Dermis blood vessel endothelial cell (primary cell): ENCODE data around the gene CCDC88A. TPM values are rescaled to one million over a fixed set of nuclear protein-coding genes. Genes with fewer than 3 reads are reported as not detected.
"Not testable (repeated sequence)": the region's sequence is repeated elsewhere in the genome, so short reads cannot be mapped to it uniquely, and the experiment has no call there.

Experiments
- DNase-seq: peaks from one replicate; pipeline ENCODE4 v3.0.0; 2010
- total RNA-seq: library from RNA; depleted of rRNA; stranded (reverse); fragments of >200 nt; gene quantifications from 2 replicates; pipeline ENCODE4 v1.2.3, GENCODE V29; 2014

The CCDC88A gene
- total RNA-seq, 1 donor from 2014 or later = 51.6 TPM

DNA sequence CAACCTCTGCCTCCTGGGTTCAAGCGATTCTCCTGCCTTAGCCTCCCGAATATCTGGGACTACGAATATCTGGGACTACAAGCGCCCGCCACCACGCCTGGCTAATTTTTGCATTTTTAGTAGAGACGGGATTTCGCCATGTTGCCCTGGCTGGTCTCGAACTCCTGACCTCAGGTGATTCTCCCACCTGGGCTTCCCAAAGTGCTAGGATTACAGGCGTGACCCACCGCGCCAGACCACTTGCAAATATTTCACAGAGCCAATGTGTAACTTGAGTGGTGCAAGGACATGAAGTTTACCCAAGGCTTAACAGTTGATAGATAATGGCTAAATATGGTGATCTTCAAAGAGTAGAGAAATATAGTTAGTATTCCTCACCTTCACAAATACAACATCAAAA lies 136.6 kb downstream of the CCDC88A start:
- no peak for DNase-seq

DNA sequence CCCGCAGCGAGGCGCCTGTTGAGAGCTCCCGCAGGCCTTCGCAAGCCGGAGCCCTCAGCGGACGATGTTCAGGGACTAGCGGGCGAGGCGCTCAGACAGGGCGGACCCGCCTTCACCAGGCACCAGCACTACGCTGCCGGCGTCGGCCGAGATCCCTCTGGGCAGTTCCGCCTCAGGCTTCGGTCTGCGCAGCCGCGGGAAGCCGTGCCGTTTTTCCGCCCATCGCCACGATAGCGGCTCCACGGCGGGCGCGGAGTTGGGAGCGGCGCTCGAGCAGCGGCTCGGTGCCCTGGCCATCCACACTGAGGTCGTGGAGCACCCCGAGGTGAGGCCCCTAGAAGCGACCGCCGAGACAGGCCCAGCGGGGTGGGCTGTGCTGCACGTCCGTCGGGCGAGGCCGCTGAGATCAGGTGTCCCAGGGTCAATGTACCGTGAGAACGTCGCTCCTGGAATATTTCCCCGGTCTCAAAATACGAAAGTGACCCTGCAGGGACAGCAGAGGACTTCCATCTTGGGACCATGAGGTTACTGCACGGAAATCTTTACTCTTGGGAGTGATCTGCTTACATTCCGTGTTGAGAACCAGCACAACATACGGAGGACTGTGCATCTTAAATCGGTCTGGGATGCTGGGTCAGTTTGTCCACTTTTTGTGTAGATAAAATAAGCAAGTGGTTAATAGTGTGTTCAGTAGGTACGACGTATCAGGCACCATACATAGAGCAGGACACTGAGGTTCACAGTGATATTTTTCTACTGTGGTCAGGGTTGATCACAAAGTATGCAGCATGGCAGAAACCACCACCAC lies 137.3 kb downstream of the CCDC88A start:
- peak; percentile 94 for DNase-seq

DNA sequence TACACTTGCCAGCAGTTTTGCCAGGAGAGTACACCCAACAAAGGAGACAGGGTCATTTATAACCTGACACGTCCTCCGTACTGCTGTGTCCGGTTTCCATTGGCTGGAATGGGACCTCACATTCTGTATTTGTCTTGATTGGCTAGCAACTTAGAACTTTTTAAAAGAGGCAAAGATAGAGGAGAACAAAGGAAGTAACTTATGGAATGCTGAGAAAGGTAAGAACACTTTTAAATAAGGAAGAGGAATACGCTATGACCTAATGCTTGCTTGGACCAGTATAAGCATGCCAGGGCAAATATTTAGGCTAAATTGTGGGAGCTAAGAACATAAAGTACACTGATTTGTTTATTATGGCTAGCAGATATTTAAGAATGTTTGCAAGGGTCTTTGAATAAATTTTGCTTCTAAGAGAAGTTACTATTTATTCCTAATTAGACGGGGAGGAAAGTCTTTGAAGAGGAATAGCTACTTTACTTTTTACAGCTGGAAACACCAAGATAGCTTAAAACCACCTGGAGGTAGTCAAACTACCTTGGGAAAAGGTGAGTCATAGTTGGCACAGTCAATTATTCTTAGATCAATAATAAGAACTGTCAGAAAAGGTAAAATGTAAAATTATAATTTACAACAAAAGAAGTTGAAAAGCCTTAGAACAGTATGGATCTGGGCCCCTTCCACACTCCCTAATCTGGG lies 138.7 kb downstream of the CCDC88A start:
- not testable (repeated sequence) for DNase-seq

DNA sequence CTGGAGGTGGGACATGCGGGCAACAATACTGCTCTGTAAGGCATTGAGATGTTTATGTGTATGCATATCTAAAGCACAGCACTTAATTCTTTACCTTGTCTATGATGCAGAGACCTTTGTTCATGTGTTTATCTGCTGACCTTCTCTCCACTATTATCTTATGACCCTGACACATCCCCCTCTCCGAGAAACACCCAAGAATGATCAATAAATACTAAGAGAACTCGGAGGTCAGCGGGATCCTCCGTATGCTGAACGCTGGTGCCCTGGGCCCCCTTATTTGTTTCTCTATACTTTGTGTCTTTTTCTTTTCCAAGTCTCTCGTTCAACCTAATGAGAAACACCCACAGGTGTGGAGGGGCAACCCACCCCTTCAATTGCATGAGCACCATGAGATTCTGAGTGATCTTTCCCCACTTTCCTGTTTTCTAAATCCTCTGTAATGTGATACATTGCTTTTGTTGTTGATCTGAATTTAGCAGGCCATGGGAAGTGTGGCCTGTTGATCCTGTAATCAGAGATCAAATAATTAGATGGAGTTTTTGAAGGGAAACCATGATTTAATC lies 139.7 kb downstream of the CCDC88A start:
- not testable (repeated sequence) for DNase-seq

DNA sequence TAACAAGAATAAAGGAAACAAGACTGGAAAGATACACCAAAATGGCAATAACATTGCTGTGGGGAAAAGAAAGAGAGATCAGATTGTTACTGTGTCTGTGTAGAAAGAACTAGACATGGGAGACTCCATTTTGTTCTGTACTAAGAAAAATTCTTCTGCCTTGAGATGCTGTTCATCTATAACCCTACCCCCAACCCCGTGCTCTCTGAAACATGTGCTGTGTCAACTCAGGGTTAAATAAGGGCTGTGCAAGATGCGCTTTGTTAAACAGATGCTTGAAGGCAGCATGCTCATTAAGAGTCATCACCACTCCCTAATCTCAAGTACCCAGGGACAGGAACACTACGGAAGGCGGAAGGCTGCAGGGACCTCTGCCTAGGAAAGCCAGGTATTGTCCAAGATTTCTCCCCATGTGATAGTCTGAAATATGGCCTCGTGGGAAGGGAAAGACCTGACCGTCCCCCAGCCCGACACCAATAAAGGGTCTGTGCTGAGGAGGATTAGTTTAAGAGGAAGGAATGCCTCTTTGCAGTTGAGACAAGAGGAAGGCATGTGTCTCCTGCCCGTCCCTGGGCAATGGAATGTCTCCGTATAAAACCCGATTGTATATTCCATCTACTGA lies 140.3 kb downstream of the CCDC88A start:
- not testable (repeated sequence) for DNase-seq

DNA sequence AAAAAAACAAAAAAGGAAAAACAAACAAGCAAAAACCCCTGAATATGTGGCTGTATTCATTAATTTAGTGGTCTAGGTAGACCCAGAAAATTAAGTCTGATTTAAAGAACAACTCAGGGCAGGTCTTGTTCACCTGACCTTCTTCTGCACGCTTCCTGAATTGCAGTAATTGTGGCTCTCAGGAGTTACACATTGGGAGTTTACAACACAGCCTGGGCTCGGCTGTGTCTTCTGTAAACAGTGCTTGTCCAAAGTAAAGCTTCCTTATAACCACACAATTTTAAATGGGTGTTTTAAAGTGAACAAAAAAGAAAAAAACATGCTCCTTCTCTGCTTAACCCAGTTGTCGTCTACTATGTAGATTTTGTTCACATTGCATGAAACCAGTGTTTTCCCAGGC lies 142.3 kb downstream of the CCDC88A start:
- DNase-seq = no peak

DNA sequence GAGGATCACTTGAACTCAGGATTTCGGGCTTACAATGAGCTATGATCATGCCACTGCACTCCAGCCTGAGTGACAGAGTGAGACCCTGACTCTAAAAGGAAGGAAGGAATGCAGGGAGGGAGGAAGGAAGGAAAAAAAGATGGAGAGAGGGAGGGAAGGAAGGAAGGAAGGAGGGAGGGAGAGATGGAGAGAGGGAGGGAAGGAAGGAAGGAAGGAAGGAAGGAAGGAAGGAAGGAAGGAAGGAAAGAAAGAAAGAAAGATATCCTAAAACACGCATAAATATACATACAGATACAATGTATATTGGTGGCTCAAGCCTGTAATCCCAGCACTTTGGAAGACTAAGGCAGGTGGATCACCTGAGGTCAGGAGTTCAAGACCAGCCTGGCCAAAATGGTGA lies 145.3 kb downstream of the CCDC88A start:
- not testable (repeated sequence) for DNase-seq

DNA sequence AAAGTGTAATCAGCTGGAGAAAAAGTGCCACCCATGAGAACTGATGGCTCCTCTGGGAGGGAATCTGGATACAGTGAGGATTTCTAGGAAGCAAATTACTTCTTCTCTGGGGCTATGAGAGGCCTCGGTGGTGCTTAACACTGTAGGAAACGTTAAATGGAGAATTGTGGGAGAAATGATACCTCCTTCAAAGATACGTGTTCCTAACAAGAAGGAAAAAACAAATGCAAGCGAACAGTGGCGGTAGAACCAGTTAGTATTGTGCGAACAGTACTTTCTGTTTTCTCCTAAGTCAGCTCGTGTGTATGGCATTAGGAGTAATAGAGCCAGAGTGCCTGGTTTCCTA lies 150.0 kb downstream of the CCDC88A start:
- DNase-seq = peak; percentile 13

DNA sequence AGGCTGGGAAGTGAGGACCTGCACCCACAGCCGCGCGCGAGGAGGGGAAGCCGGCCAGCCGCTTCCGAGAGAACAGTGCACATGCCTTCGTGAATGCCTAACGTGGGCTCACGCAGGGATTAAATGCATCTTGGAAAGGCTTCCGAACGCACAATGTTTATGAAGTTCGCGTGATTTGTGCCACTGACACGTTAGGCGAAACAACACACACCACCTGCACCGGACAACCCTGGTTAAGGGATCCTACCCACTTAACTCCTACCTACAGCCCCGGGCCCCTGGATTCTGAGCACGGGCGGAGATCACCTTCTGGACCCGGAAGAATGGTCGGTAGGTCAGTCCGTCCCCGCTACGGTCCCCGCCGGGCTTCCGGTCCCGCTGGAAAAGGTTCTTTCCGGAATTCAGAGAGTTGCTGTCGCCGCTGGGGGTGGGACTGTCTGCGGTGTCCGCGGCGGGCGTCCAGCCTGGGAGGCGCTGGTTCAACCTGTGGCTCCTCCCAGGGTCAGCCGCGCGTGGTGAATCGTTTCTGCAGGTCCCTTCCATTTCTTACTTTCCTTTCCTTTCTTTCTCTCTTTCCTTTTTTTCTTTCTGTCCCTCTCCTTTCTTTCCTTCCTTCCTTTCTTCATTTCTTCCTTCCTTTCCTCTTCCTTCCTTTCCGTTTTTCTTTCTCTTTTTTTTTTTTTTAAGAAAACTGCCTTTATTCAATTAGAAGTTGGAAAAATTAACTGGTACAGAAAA lies 150.6 kb downstream of the CCDC88A start, which contains the start of gene MTIF2:
MTIF2 (minus strand) TSS at position 325 of the 738 bp plus-strand sequence. CDS start 5,373 bp downstream, outside the sequence.
- peak; percentile 93 for DNase-seq

DNA sequence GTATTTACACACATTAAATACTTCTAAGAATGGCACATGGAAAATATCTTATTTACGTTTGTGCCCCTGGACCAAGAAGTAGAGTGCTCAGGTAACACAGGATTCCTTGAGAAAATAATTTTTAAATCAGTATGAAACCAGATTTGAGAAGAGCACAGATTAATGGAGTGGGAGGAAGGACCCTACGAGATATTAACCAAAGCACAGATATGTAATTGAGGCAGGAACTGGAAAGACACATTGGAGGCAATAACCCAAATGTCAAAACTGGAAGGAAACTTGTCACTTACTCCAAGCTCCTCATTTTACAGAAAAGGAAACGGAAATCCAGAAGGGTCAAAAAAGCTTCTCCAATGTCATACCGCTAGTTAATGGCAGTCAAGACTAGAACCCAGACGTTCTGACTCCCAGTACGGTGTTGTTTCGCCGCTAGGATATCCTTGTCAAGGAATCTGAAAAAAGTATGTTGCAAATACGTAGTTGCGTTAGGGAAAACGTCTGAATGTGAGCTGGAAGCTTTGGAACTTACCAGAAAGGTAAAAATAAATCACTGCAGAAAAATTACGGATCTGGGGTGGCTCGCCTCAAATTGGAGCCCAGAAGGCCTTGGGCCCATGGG lies 151.3 kb downstream of the CCDC88A start:
- no peak for DNase-seq

DNA sequence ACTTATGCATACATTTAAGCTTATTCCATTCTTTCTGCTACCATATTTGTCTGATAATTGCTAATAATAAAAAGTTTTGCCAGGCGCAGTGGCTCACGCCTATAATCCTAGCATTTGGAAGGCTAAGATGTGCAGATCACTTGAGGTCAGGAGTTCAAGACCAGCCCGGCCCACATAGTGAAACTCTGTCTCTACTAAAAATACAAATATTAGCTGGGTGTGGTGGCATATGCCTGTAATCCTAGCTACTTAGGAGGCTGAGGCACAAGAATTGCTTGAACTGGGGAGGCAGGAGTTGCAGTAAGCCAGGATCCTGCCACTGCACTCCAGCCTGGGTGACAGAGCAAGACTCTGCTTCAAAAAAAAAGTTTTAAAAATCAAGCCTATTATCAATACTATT lies 160.1 kb downstream of the CCDC88A start:
- not testable (repeated sequence) for DNase-seq

DNA sequence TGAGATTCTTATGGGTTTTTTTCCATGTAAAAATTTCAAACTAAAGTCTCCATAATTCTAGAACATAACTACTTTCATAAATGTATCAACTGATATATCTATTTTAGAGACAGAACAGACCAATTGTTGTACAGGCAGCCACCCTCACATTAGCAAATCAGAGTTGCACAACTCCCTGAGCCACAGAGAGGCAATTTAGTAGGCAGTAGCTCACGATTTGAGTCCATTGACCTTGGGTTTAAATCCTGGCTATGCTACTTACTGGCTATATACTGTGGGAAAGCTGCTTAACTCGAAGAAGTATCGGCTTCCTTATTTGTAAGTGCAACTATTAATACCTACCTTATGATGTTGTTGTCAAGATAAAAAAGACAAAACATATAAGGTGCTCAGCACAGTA lies 166.8 kb downstream of the CCDC88A start:
- DNase-seq = no peak

DNA sequence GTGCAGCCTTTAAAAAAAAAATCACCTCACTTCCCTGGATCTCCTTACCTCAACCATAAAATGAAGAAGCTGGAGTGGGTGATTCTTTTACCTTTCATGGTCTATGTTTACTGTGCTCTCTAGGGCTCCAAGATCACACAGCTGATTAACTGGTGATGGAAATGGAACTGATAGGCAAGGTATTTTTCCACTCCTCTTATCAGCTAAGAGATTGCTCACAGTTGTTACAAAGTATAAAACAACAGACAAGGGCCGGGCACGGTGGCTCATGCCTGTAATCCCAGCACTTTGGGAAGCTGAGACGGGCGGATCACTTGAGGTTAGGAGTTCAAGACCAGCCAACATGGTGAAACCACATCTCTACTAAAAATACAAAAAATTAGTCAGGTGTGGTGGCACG lies 172.6 kb downstream of the CCDC88A start:
- DNase-seq = no peak

DNA sequence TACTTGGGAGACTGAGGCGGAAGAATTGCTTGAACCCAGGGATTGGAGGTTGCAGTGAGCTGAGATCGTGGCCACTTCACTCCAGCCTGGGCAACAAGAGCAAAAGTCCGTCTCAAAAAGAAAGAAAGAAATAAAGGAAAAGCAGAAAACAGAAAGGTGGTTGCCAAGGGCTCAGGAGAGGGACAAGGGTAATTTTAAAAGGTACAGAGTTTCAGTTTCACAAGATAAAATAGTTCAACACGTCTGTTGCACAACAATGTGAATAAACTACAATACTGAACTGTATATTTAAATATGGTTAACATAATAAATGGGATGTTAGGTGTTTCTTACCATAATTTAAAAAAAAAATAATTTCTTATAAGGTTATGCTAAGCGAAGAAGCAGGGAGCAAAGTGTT lies 174.2 kb downstream of the CCDC88A start:
- no peak for DNase-seq

DNA sequence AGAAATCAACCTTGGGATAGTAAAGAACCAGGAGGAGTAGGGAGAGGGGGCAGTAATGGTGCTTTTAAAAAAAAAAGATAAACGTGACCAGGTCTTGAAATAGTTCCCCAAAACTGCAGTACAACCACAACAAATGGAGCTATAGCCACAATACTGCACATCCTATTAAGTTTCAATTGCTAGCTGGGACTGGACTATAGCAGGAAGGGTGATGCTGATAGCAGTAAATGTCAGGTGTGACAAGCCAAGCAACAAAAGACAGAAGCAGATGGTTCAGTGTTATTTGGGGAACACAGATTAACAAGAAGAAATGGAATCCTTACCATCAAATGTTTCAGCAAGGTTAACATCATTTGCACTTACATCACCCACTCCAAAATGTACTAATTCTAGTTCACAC lies 177.0 kb downstream of the CCDC88A start:
- no peak for DNase-seq

DNA sequence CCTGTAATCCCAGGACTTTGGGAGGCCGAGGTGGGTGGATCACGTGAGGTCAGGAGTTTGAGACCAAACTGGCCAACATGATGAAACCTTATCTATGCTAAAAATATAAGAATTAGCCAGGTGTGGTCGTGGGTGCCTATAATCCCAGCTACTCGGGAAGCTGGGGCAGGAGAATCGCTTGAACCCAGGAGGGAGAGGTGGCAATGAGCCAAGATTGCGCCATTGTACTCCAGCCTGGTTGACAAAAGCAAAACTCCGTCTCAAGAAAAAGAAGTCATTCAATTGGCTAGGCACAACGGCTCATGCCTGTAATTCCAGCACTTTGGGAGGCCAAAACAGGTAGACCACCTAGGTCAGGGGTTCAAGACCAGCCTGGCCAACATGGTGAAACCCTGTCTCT lies 178.1 kb downstream of the CCDC88A start:
- not testable (repeated sequence) for DNase-seq

DNA sequence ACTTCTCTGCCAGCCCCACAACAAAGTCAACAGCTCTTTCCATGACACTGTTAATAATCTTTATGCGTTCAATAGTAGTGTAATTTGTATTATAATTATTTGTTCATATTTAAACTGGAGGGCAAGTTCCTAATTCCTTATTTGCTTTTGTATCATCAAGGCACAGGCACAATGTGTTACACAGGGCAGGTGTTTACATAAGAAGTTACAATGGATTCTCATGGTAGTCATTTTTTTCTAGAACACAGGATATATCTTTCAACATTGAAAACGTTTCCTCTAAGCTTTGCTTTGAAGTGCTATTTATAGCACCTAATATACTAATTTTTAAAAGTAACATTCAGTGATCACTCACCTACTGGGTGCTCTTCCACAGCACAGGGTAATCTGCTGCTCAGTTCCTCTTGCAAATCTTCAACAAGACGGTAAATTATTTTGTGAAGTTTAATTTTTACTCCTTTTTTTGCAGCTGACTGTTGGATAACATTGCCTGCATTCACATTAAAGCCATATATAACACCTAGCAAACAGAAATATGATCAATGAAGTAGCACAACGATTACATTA lies 179.9 kb downstream of the CCDC88A start:
- DNase-seq = peak; percentile 62
